Stimulated activated CD4-positive, alpha-beta T cell treated with anti-CD3 and anti-CD28 coated beads, Interleukin-12 subunit alpha, Interleukin-12 subunit beta, amount 100 ng/mL, for 24 hours (primary cell): ENCODE results near the gene CCDC201.

ENCODE experiments used
- DNase-seq, 2 experiments: peaks; one replicate each; pipeline ENCODE4 v3.0.0-alpha.2; 2020; ENCODE audit warnings: low read depth in 2 of 2

Gene CCDC201

GRCh38 chr7:45873035-45873354, at the start of gene CCDC201:
CCDC201 (minus strand) TSS chr7:45873082; CDS start chr7:45873007, 75 bp downstream.
- DNase-seq = no peak

- no peak for DNase-seq
Measured at GRCh38 chr7:45921699-45922519, 49.0 kb upstream of the CCDC201 start.

GRCh38 chr7:45921381-45921698, 48.5 kb upstream of the CCDC201 start:
- DNase-seq = no peak

- DNase-seq = no peak
Measured at GRCh38 chr7:45920502-45921380, 47.9 kb upstream of the CCDC201 start, which contains the start of gene IGFBP3. IGFBP3 (minus strand) TSS chr7:45921272; CDS start chr7:45921140, 132 bp downstream.

GRCh38 chr7:45919993-45920459, 47.1 kb upstream of the CCDC201 start:
- no peak for DNase-seq

GRCh38 chr7:45919231-45919784, 46.4 kb upstream of the CCDC201 start:
- no peak for DNase-seq

GRCh38 chr7:45918556-45918955, 45.7 kb upstream of the CCDC201 start:
- no peak for DNase-seq

GRCh38 chr7:45917658-45918057, 44.8 kb upstream of the CCDC201 start:
- DNase-seq = peak; percentile 57 to 75

GRCh38 chr7:45917064-45917463, 44.2 kb upstream of the CCDC201 start:
- DNase-seq = no peak

GRCh38 chr7:45915606-45916005, 42.7 kb upstream of the CCDC201 start:
- no peak for DNase-seq

GRCh38 chr7:45914911-45915310, 42.0 kb upstream of the CCDC201 start:
- DNase-seq = no peak

GRCh38 chr7:45912972-45913371, 40.1 kb upstream of the CCDC201 start:
- no peak for DNase-seq

GRCh38 chr7:45911311-45911710, 38.4 kb upstream of the CCDC201 start:
- DNase-seq = no peak

- DNase-seq = no peak
Measured at GRCh38 chr7:45910855-45911254, 38.0 kb upstream of the CCDC201 start.

- DNase-seq = no peak
Measured at GRCh38 chr7:45909561-45909960, 36.7 kb upstream of the CCDC201 start.

- no peak for DNase-seq
Measured at GRCh38 chr7:45902820-45903219, 29.9 kb upstream of the CCDC201 start.

GRCh38 chr7:45901566-45901965, 28.7 kb upstream of the CCDC201 start:
- DNase-seq = no peak

GRCh38 chr7:45898222-45898621, 25.3 kb upstream of the CCDC201 start:
- no peak for DNase-seq

GRCh38 chr7:45897042-45897690, 24.3 kb upstream of the CCDC201 start:
- no peak for DNase-seq

GRCh38 chr7:45894665-45895062, 21.8 kb upstream of the CCDC201 start:
- no peak for DNase-seq

- no peak for DNase-seq
Measured at GRCh38 chr7:45893996-45894664, 21.2 kb upstream of the CCDC201 start.
